ENCODE measurements around the gene WDR70.
A peak's percentile ranks its signal among the peaks of the same experiment; 100 is the strongest.

Gene WDR70

DNA sequence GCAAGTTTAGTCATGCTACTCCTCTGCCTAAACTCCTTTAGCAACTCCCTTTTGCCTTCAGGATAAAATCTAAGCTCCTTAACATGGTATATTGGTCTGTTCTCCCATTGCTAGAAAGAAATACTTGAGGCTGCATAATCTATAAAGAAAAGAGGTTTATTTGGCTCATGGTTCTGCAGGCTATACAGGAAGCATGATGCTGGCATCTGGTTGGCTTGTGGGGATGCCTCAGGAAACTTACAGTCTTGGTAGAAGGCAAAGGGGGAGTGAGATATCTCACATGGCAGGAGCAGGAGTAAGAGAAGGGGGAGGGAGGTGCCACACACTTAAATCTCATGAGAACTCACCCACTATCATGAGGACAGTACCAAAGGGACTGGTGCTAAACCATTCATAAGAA is 315.7 kb downstream of the WDR70 start:
- DNase-seq = no peak

DNA sequence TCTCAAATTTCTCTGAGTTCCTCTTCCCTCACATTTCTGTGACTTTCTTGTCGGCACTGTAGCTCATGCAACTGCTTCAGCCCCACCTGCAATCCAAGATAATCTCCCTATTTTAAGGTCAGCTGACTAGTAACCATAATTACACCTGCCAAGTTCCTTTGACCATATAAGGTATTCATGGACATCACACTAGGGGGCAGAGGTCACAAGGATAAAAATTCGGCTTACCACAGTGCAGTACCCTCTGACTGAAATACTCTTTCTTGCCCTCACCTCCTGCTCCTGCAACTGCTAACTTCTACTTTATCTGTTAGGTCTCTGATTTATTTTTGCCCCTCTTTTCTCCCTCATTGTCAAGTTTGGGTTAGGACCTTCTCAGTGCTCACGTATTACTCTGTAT is 316.5 kb downstream of the WDR70 start:
- DNase-seq = no peak

DNA sequence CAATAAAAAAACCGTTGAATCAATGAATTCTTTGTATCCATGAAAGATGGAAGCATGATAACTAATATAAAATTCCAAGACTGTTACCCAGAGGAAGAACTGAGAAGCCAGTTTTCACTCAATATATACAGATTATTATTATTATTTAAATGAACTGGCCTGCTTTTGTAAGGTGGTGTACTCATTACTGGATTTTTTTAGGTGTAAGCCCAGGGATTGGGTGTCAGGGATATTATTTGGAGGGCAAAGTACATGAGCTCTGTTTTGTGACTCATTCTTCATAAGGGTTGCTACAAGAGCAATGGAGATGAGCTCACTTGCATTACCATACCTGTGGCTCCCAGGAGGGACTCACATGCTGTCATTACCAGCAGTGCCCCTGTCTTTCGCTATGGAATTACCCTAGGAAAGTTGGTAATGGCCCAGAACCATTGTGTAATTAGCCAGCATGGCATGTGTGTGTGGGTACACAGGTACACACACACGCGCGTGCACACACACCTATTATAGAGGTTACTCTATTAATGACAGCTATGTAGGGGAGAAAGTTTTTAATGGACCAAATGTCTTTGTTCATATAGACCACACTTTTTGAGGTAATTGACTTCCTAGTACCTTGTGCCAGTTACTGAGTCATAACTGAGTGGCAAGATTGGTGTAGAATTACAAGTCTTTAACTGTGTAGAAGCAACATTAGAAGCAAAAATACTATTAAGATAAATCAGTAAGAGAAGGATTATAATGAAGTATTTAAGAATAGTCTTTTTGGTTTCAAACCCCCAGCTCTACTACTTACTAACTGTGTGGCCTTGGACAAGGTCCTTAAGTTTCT is 317.3 kb downstream of the WDR70 start:
- no peak for DNase-seq

DNA sequence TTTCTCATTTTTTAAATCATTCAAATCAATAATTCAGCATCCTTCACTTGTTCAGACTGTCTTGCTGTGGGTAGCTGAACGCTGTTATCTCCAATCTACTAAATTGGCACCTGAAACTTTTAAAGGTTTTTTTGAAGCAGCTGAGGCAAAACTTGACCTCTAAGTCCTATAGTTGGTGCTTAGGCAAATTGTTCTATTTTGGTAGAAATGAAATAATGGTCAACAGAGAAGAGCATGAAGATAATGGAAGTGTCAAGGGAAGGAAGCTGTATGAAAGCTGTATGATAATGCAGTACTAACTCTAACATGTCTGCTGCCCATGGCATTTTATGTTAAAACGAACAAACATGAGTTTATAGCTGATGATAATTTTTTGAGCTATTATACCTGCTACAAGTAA is 322.8 kb downstream of the WDR70 start:
- no peak for DNase-seq

- DNase-seq = no peak
Observed at GRCh38 chr5:37703841-37704241, 324.7 kb downstream of the WDR70 start.

- DNase-seq = no peak
Observed at GRCh38 chr5:37704406-37704805, 325.3 kb downstream of the WDR70 start.

DNA sequence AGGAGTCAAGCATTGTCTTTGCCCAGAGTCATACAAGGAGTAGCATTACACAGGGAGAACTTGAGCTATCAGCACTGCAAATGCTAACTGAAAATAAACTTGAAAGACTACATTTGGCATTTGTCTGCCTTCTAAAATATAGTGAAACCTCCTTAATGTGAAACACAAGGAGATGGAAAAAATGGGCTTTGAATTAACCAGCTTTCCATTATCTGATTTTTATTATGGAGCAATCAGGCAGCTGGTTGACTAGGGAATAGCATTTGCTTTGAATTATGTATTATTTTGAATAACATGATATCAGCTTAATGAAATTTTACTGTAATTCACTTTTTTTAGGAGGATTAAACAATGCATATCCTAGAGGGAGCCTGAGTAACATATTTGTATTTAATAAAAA is 329.9 kb downstream of the WDR70 start:
- DNase-seq = no peak

DNA sequence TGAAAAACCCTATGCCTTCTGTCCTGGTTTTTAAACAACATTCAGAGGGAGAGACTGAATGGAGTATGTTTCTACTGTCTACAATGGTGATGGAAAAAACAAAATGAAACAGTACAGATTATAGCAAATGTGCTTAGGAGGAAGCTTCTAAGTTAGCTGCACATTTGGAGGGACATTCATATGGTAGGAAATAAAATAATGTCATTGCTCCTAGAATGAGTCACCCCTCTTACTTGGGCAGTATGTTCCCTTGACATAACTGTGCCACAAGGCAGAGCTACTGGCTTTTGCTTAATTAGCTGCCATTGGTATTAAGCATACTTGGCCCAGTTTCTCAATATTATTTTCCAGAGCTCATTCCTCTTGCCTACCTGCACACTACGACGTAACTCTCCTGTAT is 331.8 kb downstream of the WDR70 start:
- DNase-seq = no peak

GRCh38 chr5:37712750-37713149 is 333.6 kb downstream of the WDR70 start:
- no peak for DNase-seq

DNA sequence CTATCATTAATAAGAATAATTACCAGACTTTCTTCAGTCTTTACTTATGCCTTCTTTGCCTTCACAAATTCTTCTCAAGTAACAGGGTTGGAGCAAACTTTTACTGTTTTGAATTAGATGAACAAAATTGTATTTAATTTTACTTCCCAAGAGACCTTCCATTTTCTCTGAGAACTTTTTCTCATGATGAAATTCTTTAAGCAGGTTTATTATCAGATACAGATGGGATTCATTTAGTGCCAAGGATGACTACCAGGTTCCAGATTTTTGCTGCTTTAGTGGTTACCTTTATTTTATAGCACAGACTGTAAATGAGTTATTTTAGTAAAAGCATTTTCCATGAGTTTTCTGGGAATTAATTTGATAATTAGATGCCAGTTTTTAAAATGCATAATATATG is 335.6 kb downstream of the WDR70 start:
- DNase-seq = no peak

- no peak for DNase-seq
Observed at GRCh38 chr5:37715361-37715760, 336.2 kb downstream of the WDR70 start.

DNA sequence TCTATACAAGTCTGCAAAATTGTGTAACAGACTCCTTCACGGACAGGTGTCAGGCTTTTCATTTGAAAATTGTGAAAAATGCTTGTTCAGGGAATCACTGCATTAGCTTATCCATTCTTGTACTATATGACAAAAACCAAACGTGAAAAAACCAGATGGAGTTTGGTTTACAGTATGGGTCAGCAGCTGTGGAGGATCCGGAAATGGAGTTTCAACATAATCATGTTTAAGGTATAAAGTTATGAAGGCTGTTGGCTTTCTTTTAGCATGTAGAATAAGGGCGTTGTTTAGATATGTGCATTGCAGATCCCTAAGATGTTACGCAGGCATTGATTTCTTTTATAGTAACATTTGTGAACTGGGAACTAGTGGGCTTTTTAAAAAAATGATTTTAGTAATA is 336.9 kb downstream of the WDR70 start:
- no peak for DNase-seq

- DNase-seq = no peak
Observed at GRCh38 chr5:37716405-37716804, 337.3 kb downstream of the WDR70 start.

DNA sequence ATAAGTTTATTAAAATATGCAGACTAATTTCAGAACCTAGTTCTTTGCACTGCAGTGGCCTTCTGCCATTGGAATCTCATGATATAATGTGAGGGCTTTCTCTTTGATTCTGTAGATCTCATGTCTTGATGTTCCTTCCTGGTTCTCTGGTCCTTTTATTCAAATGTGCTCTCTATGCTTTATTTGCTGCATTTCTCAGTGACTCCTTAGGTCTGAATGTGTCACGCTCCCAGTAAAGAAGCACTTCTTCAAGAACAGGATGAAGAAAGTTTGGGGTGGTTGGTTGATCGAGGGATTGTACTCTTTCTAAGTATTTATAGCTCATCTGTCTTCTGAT is 338.1 kb downstream of the WDR70 start:
- DNase-seq = no peak

DNA sequence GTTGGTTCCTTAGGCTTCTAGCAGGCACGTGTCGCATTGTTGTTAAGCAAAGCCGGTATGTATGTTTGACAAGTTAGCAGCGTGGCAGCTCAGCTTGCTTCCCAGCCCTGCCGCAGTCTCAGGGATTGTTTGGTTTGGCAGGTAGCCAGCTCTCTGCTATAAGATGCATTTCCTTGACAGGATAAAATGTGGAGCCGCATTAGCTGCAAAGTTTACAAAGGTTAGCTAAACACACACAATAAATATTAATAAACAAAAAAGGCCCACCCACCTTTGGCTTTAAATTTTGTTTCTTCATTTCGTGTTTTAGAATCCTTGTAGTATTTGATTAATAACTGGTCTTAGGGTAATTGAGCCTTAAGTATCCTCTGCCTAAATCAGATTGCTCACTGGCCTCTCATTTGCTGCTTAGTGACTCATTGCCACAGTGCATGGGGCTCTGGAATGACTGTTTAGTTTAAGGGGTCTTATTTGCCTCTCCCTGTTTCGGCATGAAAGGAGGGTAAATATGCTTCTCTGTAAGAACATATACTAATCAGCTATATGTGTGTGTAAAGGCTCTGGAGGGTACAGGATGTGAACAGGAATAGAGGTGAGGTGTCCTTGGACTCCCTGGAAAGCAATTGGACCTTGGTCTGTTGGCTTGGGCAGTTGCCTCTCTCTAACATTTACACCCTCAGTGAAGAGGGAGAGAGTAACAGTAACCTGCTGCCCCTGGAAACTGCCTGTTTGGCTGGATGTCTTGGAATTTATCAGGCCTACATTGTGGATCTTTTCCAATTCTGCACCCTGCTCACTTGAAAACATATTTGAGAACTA is 338.7 kb downstream of the WDR70 start:
- DNase-seq = no peak

DNA sequence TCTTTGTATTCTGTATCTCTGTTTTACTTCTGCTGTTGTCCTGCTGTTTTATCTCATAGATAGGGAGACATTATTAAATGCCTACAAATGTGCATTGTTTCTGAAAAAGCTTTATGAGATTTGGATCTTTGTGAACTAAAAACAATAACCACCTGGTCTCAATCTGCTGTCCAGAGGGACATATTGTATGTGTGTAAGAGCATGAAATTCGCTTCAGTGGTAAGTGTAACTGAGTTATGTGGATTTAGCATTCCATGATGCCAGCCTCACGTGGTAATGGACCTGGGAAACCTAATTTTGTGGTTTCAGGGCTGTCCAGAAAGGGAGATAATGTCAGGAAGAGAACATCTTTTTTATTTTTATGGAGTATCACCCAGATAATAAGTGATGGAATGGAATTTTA is 341.4 kb downstream of the WDR70 start:
- DNase-seq = no peak

- no peak for DNase-seq
Observed at GRCh38 chr5:37721447-37721871, 342.3 kb downstream of the WDR70 start.

DNA sequence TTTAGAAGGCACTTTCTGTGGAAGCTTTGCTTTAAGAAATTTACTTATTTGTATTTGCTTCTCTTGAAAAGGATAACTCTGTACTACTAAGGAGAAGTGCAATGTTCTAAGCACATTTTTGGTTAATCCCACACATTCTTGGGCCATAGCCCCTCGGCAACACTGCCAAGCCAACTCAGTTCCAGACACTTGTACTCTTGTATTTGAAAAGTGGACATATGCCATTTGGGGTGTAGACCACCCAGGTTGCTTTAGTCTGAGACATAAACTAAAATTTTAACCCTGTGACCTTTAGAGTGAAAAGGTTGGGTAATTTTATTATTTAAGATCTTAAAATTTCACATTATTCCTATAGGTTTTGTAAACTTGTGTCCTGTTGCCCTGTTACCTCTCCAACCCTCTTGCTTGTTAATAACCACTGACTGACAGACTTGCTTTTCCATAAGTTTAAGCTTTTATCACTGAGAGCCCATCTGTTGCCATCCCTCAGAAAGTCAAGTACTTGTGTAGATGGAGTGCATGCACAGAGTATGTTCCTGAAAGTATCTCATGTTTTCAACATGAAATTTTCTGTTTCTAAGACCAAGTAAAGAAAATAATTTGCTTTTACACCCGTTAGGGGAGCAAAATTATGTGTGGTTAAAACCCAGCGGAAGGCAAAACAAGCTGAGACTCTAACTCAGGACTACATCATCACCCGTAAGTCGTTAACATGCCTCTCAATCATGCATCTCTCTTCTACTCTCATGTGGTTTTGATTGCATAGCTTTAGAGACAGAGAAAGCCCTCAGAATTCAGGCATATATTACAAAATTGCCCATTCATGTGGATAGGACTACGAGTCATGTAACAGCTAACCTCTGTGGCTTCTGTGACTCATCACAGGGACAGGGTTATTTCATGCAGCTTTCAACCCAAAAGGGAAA is 343.4 kb downstream of the WDR70 start:
- peak; percentile 4 for DNase-seq

GRCh38 chr5:37723162-37723961 is 344.2 kb downstream of the WDR70 start:
- no peak for DNase-seq

DNA sequence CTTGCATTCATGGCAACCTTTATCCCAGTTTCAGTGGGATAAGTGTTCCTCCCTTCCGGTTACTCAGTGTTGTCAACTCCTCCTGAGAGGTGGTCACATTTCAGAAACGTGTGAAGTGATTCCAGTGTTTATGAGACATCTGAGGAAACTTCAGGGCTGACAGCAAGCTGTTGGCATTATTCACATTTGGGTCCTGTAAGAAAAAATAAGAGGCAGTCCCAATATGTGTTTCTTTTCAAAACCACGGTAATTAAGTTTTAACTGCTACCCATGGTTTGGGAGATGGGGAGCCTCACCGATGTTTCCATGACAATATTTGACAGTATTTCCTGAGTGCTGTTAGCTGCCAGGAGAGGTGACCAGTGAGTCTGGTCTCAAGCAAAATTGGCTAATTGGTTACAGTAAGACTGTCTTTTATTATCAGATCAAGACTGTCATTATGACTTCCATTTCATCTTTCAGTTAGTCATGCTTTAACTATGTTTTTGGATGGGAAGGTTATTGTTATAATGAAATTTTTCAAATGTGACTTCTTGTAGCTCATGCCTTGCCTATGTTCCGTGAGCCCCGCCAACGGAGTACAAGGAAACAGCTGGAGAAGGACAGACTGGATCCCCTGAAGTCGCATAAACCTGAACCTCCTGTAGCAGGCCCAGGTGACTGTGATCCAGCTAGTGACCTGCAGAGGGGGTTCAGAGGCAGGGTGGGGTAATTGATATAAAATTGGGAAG is 345.4 kb downstream of the WDR70 start:
- no peak for DNase-seq

DNA sequence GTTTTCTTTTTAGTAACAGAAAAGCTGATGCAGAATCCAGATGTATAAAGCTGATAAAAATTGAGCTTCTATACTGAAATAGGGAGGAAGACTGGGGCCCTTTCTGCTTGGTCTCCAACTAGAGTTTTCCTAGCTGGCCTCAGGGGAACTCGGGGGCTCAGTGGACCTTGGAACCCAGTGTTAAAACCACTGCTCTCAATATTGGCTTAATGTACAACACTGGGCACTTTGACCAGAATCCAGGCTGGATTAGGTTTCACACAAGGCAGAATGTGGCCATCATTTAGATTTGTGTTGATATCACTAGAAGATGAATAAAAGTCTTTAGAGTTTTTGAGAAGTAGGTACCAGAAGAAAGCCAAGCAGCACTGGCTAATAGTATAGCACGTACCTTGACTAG is 346.1 kb downstream of the WDR70 start:
- DNase-seq = no peak

GRCh38 chr5:37727238-37727637 is 348.1 kb downstream of the WDR70 start:
- DNase-seq = no peak
